ENCODE results near the gene PTPN6.

GRCh38 chr12:6923851-6924250, 27.3 kb upstream of the PTPN6 start:
- no peak for TF ChIP-seq POLR2AphosphoS5 (IDR thresholded peaks at IDR 0.05)
- TF ChIP-seq CTCF (IDR thresholded peaks at IDR 0.05): no peak
- no peak for TF ChIP-seq POLR2A (IDR thresholded peaks at IDR 0.05)
- TF ChIP-seq EP300 (IDR thresholded peaks at IDR 0.05): no peak
